ENCODE measurements around the gene JCAD. TPM values are rescaled to one million over a fixed set of nuclear protein-coding genes. Genes with fewer than 3 reads are reported as not detected.

Gene JCAD
- polyA plus RNA-seq, 3 donors: 7.2 to 40.2 (median 12.1) TPM

DNA sequence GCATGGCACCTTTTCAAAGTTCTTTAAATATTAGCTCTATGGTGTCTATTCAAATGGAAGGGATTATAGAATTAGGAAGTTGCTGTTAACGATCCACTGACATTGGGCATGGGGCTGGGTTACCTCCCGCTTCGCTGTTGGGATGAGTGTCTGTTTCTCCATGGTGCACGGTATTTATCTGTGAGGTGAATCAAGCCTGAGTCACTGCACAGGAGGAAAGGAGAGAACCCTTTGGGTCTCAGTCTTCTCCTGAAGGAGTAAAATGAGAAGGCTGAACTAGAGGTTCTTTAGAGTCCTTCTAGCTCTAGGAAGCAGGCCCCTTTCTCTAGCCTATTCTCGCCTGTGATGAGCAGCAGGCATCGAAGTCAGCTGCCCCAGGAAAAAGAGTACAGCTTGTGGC is 7.3 kb downstream of the JCAD start:
- WGBS, 3 donors: 80 to 84% (median 81%) methylated on average over 6 of the region's 6 CpGs
- no peak overlapping the region for H3K27ac ChIP-seq (ENCODE audit: low read depth, low read length)

DNA sequence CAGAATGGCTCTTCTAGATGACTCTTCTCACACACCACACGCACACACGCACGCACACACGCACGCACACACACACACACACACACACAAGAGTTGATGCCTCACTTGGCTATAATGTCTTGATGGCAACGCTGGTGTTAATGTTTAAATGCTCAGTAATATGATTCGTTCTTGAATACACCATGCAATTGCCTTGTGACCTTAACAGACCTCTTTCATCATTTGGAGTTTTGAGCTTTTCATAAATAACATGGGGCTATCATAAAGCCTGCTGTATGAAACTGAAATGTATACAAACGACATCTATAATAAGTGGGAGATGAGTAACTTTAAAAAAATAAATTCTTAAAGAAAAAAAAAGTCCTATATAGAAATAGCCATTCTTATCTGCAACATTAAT is 8.2 kb downstream of the JCAD start:
- 67 to 84% (median 72%) methylated on average over 8 of the region's 8 CpGs for WGBS, 3 donors
- no peak overlapping the region for H3K27ac ChIP-seq (ENCODE audit: low read depth, low read length)

DNA sequence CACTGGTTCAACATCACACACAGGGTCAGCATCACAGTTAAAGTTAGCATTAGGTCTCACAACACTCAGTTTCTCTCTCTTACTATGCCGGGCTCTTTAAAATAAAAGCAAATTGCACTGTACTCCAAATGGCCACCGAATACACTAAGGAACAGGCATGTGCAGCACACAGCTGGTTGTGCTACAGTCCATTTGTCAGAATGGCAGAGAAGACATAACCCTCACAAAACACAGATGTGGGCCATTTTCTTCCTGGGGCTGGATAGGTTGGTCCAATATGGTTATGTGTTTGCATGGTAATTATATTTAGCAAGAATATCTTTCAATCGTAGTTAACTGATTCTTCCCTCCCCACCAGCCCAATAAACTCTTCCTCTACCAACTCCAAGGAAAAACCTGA is 9.0 kb downstream of the JCAD start:
- H3K27ac ChIP-seq (ENCODE audit: low read depth, low read length): no peak overlapping the region
- WGBS, 3 donors: 52 to 76% (median 61%) methylated on average over 3 of the region's 3 CpGs

DNA sequence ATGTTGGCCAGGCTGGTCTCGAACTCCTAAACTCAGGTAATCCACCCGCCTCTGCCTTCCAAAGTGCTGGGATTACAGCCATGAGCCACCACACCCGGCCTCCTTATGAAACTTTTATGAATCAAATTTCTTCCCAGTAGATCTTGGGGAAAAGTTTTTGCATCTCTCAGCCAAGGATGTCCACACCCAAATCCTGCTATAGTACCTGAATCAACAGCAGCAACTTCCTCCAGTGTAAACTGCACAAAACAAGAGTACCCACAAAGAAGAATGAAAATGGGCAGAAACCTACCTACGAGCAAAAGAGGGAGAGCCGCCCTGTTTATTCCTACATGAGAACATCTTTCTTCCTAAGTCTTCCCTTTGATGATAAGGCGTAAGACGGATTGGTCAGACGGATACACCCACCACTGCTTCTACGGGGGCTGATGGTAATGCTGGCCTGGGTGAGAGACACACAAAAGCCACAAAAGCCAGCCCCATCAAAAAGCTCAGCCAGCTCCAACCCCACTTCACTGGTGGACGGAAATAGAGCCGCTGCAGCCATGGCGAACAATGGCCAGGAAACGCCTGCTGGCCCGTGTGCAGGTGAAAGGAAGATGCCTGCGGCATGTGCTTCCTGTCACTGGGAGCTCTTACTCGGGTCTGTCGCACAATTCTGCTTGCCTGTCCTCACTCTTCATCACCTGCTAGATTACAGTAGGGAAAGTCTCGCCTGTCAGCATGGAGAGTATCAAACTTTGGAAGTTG is 10.4 kb downstream of the JCAD start:
- H3K27ac ChIP-seq (ENCODE audit: low read depth, low read length): no peak overlapping the region

DNA sequence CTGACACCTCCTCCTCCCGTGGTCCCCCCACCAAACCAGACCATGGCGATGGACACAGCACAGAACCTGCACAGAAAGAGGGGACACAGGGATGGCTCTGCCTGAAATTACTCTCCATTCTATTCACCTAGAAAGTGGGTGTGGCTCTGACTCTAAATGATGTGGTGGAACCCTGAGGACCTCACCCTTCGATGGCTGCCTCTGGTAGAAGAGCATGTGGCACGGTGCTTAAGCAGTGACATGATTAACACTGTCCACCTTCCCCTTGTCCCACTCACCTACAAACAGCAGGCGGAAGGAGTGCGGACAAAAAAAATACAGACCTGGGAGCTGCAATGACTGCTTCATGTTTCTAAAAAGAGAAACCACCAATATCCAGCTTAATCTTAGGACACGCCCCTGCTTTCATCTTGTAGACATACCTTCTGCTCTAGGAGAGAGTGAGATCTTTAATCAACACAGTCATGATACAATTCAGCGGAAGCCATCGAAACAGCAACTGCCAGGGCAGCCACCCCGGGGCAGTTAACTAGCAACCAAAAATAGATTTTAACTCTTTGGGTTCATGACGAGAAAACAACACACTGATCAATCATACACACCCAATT is 11.4 kb downstream of the JCAD start:
- H3K27ac ChIP-seq (ENCODE audit: low read depth, low read length): no peak overlapping the region
- WGBS, 3 donors: 62 to 79% (median 68%) methylated on average over 11 of the region's 11 CpGs

More for the DNA sequence above, 10.4 kb downstream of the JCAD start:
- 42 to 67% (median 50%) methylated on average over 18 of the region's 18 CpGs for WGBS, 3 donors

DNA sequence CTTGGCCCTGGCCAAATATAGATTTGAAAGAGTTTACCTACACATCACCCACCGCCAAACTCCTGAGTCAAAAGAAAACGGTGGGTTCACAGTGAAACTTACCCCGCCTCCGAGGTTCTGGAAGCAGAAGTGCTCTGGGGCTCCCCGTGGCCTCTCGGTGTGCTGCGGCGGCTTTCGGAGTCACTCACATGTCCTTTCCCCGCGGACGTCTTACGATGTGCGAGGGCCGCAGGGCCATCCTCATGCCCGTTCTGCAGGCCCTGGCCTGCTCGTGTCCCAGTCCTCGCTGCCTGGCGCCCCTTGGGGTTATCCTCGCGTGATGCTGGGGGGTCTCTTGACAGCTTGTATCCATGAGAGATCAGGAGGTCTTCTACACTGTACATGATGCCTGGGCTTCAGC is 12.0 kb downstream of the JCAD start:
- no peak overlapping the region for H3K27ac ChIP-seq (ENCODE audit: low read depth, low read length)
- WGBS, 3 donors: 90 to 94% (median 91%) methylated on average over 21 of the region's 21 CpGs

DNA sequence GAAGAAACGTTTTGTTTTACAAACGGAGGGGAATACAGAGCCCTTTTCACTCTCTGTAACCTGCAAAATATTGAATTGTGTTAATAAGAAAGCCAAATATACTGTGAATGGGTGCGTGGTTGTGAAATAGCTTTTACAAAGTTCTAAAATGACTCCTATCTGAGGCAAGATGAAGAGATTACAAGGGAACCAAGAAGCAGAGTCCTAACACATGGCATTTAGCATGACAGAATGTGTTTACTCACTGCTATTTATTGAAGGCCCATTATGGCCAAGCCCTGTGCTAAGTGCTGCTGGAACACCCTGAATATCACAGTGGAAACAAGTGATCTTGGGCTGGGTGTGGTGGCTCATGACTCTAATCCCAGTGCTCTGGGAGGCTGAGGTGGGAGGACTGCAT is 12.9 kb downstream of the JCAD start:
- WGBS, 3 donors: 45 to 53% (median 46%) methylated on average over 3 of the region's 3 CpGs
- no peak overlapping the region for H3K27ac ChIP-seq (ENCODE audit: low read depth, low read length)

DNA sequence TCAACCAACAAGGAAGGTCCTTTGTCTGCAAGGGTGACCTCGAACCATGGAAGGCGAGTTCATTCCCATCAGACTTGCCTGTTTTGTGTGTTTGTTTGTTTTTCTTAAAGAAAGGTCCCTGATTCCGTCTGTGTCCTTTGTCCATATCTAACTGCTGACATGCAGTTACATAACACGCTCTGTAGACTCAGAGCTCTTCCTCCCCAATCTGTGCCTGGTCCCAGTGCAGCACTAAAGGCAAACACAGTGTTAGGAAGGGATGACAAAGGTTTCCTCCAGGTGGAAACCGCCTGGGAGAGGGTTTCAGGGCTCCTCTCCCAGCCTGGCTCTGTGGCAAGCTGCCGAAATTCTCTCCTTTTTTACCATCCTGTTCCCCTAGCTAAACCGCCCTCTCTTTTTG is 13.4 kb downstream of the JCAD start:
- 77 to 84% (median 84%) methylated on average over 7 of the region's 7 CpGs for WGBS, 3 donors
- no peak overlapping the region for H3K27ac ChIP-seq (ENCODE audit: low read depth, low read length)

DNA sequence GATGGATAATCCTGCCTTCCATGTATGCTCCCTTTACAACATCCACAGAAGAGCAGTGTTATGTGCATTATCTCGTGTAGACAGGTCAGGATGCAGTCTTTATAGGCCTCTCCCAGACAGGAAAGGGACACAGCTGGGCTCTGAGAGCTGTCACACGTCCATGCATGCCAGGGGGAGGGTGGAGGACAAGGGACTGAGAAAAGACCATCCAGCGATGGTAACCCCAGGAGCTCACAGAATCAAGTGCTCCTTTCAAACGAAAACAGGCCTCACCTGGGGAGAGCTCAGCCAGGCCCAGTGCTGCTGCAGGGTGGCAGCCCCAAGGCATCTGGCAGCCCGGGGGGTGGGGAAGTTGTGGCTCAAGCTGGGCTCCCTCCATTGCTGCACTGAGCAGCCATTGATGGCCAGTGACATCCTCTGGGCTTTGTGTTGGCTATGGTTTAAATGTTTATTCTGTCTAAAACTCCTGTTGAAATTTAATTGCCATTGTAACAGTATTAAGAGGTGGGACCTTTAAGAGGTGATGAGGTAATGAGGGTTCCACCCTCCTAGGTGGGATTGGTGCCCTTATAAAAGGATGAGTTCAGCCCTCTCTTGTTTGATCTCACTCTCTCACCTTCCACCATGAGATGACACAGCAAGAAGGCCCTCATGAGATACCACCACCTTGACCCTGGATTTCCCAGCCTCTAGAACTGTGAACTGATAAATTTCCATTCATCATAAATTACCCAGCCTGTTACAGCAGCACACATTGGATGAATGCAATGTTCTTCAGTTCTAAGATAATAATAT is 15.7 kb downstream of the JCAD start:
- no peak overlapping the region for H3K27ac ChIP-seq (ENCODE audit: low read depth, low read length)
- WGBS, 3 donors: 44 to 52% (median 47%) methylated on average over 5 of the region's 5 CpGs

DNA sequence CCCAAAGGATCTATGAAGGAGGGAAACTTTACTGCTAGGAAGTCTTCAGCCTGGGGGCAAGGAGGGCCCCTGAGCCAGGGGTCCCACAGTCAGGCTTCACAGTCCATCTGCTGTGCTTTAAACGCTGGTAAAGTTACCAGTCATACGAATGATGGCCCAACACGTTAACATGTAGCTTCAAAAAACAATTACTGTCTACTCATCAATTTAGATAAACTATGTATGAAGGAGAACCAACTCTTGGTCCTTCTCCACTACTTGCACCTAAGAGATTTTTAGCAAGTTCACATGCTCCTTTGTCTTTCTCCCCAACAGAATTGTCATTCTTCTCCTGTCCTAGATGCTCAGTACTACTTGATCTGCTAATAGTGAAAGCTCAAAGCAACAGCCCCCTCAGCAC is 16.6 kb downstream of the JCAD start:
- no peak overlapping the region for H3K27ac ChIP-seq (ENCODE audit: low read depth, low read length)
- 81 to 89% (median 87%) methylated on average over 3 of the region's 3 CpGs for WGBS, 3 donors

DNA sequence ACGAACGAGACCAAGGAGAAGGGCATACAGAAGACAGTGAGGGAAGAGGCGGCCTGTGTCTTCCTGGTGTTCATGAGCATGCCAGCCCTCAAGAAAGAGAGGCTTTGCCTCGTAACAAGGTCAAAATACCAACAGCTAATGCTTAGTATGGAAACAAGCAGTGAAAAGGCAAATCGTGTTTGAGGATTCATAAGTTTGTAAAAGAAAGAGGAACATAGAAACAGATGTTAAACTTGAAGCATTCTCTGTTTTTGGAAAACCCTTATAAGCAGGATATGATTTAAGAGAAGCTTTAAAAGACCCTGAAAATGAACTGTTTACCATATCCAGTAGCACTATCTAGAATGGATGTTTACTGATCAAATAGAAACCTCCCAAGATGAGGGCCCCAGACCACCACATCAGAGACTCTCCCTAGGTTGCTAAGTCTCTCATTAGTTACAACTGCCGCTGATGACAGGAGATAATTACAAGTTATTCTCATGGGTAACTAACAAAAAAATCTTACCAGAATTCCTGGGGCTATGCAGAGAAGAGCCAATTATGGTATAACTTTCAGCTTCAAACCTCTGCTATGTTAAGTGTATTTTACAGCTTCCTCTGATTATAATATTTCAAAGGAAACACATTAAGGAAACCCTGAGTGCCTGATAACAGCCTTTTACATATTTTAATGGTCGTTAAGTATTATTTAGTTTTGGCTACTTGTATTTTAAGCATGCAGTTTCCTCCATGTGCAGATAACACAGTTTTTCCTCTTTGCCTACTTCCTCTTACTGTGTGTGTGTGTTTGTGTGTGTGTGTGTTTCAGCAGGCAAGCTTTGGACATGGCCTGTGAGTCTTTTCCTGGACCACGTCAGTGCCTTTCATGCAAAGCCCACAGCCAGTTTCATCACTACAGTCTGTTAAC is 17.9 kb downstream of the JCAD start:
- WGBS, 3 donors: 49 to 55% (median 52%) methylated on average over 8 of the region's 8 CpGs
- H3K27ac ChIP-seq (ENCODE audit: low read depth, low read length): no peak overlapping the region

DNA sequence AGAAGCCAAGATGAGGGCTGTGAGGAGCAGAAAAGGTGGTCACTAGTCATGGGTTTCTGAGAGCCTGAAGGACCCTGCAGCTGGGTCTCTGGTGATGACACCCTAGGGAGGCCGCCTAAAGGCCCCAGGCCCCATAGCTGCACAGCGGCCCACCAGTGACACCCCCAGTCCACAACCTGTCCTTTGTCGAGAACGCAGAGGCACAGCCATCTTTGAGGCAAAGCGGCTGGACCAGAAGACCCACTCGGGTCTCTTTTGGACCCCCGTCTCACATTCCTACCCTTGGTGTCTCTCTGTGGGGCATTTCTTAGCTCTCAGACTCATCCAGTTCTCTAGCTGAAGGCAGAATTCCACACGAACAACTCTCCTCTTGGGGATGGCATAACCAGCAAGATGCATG is 18.8 kb downstream of the JCAD start:
- no peak overlapping the region for H3K27ac ChIP-seq (ENCODE audit: low read depth, low read length)

DNA sequence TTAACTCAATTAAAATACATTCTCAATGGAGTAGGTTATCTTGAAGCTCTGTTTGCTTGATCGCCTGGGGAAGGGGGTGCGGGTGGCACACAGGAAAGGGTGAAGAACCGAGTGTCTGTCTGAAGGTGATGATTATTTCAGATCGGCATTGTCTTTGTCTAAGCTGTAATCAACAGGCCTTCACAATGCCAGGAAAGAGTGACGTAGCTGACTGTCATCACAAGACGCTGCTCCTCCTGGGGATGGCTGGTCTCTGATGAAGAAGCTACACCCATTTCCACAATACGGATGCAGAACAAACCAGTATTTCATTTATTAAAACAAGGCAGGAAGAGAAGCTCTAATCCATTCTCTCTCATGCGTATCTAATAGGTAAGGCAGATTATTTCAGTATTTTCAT is 19.4 kb downstream of the JCAD start:
- no peak overlapping the region for H3K27ac ChIP-seq (ENCODE audit: low read depth, low read length)
- WGBS, 3 donors: 81 to 85% (median 83%) methylated on average over 8 of the region's 8 CpGs

More for the DNA sequence above, 18.8 kb downstream of the JCAD start:
- WGBS, 3 donors: 87 to 92% (median 88%) methylated on average over 8 of the region's 8 CpGs

DNA sequence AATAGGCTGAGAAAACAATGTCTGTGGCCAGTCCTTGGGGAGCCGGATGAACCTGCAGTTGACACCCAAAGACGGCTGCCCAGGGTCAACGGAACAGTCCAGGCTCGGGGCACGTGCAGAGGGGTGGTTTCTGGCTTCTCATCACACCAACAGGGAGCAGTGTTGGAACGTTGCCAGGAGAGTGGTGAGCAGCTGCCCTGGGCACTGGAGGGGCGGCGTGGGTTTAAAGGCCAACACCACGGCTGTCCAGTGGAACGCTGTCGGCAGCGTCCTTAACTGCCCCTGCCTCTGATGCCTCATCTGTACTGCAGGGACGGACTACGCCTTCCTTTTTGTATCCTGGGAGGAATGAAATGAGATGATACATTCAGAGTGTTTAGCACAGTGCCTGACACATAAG is 19.8 kb downstream of the JCAD start:
- H3K27ac ChIP-seq (ENCODE audit: low read depth, low read length): no peak overlapping the region
- WGBS, 3 donors: 62 to 73% (median 72%) methylated on average over 14 of the region's 14 CpGs

DNA sequence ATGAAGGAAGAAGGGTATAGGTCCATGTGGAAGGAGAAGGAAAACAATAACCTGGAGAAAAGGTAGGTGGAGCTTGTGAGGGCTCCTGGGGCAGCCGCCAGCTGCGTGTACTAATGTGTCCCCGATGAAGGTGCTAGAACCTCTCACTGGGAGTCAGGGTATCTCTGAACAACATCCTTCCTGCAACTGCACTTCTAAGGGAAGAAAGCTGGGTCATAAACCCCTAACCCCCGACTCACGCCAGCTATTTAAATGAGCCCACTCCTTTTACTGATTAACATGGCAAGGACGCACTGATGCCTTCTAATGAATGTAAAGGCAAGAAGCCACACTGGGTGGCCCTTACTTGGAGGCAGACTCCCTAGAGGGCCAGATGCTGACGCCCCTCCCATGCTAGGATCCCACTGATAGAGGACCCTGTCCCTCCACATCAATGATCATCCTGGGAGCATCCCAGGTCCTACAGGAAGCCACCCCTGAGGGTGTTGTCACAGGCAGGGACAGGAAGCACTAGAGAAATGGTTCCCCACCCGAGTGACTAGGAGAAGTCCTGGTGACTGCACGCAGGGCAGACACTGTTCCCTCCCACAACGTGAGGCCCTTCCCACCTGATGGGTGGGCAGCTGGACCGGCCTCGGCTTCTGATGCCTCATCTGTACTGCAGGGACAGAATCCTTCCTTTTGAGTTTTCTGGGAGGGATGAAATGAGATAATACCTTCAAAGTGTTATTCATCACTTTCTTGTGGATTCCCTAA is 20.4 kb downstream of the JCAD start:
- 66 to 71% (median 70%) methylated on average over 12 of the region's 12 CpGs for WGBS, 3 donors
- H3K27ac ChIP-seq (ENCODE audit: low read depth, low read length): no peak overlapping the region

DNA sequence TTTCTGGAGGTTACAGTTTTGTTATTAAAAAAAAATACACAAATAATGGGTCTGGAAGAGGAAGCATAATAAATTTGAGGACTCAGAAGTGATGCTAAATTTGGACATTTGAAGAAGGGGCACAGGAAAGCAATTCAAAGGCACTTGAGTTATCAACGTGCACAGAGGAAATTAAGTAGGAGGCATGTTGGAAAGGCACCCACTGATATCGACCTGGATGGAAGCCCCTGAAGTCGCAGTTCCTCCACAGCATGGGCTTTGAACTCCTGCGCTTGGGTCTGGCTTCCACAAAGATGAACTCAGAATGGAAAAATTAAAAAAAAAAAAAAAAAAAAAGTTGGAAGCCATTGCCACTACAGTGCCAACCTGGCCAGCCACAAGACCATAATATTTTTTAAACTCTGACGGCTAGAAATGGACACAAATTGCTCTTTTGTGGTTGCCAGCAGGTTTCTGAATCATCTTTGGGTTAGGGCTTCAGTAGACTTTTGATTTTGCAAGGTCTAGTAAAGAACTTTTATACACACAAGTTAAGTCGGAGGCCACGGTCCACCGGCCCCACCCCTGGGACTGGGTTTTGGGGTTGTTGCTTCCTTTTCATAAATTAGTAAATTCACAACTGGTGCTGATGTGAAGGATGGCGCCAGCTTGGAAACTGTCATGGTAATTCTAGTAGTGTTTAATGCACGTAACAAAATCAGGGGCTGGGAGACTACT is 21.6 kb downstream of the JCAD start:
- 62 to 76% (median 64%) methylated on average over 10 of the region's 10 CpGs for WGBS, 3 donors

DNA sequence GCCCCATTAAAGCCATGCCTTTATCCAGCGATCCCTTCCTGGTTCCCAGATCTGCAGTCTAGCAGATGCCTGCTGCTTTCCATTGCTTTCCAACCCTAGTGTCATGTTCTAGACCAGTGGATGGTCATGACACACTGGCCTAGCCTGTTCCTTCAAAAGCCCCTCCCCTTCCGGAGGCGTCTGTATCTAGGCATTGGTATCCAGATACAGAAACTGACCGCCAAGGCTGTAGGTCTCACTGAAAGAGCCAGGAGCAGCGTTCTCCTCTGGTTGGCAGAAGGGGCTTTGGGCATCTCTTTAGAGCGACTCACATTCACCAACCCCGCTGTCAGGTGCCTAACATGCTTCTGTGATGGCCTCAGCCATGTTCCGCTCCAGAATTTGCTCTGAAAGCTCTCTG is 22.6 kb downstream of the JCAD start:
- no peak overlapping the region for H3K27ac ChIP-seq (ENCODE audit: low read depth, low read length)
- WGBS, 3 donors: 87 to 93% (median 91%) methylated on average over 8 of the region's 8 CpGs

More for the DNA sequence above, 21.6 kb downstream of the JCAD start:
- no peak overlapping the region for H3K27ac ChIP-seq (ENCODE audit: low read depth, low read length)

All from adipose tissue (tissue), 3 donors.